Nephron (organoid): ENCODE results near the gene CNNM1.
A peak's percentile ranks its signal among the peaks of the same experiment; 100 is the strongest.

ENCODE experiments used
- H3K27ac Mint-ChIP-seq, 3 experiments: 2 replicates each; pipeline ENCODE4 v1.8.0; 2020; ENCODE audit warnings: mixed read lengths in 3 of 3, mild to moderate bottlenecking in 2 of 3, moderate library complexity in 1 of 3
- H3K27me3 Mint-ChIP-seq: 2 replicates; pipeline ENCODE4 v1.8.0; 2021; ENCODE audit warnings: low read depth, mild to moderate bottlenecking, moderate library complexity, mixed read lengths
- H3K36me3 Mint-ChIP-seq: 2 replicates; pipeline ENCODE4 v1.8.0; 2020; ENCODE audit warnings: low read depth, mixed read lengths
- H3K4me1 Mint-ChIP-seq: 2 replicates; pipeline ENCODE4 v1.8.0; 2020; ENCODE audit warnings: mixed read lengths
- H3K4me3 Mint-ChIP-seq, 3 experiments: 2 replicates each; pipeline ENCODE4 v1.8.0; 2020; ENCODE audit warnings: mild to moderate bottlenecking in 3 of 3, mixed read lengths in 3 of 3, moderate library complexity in 2 of 3
- H3K9me3 Mint-ChIP-seq: 2 replicates; pipeline ENCODE4 v1.8.0; 2020; ENCODE audit warnings: mixed read lengths
- TF ChIP-seq, protein P1 (sequence below), 3 experiments: fragments of 200-600 bp; sonication (generic); IDR thresholded peaks; one replicate each; pipeline ENCODE4 v1.5.0; 2021; ENCODE audit warnings: antibody characterized with exemption in 3 of 3; ENCODE audit not compliant: unreplicated experiment in 3 of 3

Gene CNNM1

GRCh38 chr10:99316374-99316773 is 12.8 kb upstream of the CNNM1 start:
- Mint-ChIP-seq H3K9me3 (peaks cover 6% of the 10 kb centered on the region), H3K27ac (no peak overlapping the region), H3K4me1 (no peaks in the 10 kb centered on the region), H3K27me3 (peaks cover 5% of the 10 kb centered on the region), H3K4me3 (no peak overlapping the region), H3K36me3 (no peaks in the 10 kb centered on the region)
- TF ChIP-seq, protein P1, sequence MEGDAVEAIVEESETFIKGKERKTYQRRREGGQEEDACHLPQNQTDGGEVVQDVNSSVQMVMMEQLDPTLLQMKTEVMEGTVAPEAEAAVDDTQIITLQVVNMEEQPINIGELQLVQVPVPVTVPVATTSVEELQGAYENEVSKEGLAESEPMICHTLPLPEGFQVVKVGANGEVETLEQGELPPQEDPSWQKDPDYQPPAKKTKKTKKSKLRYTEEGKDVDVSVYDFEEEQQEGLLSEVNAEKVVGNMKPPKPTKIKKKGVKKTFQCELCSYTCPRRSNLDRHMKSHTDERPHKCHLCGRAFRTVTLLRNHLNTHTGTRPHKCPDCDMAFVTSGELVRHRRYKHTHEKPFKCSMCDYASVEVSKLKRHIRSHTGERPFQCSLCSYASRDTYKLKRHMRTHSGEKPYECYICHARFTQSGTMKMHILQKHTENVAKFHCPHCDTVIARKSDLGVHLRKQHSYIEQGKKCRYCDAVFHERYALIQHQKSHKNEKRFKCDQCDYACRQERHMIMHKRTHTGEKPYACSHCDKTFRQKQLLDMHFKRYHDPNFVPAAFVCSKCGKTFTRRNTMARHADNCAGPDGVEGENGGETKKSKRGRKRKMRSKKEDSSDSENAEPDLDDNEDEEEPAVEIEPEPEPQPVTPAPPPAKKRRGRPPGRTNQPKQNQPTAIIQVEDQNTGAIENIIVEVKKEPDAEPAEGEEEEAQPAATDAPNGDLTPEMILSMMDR (IDR thresholded peaks at IDR 0.05; ENCODE audit: unreplicated experiment in 3 of 3) = no peak

GRCh38 chr10:99318048-99318447 is 11.1 kb upstream of the CNNM1 start:
- Mint-ChIP-seq H3K27ac (no peak overlapping the region), H3K4me1 (no peaks in the 10 kb centered on the region), H3K36me3 (no peaks in the 10 kb centered on the region), H3K4me3 (no peak overlapping the region), H3K27me3 (peaks cover 18% of the 10 kb centered on the region), H3K9me3 (no peaks in the 10 kb centered on the region)
- TF ChIP-seq, protein P1 (IDR thresholded peaks at IDR 0.05; ENCODE audit: unreplicated experiment in 3 of 3) = no peak

DNA sequence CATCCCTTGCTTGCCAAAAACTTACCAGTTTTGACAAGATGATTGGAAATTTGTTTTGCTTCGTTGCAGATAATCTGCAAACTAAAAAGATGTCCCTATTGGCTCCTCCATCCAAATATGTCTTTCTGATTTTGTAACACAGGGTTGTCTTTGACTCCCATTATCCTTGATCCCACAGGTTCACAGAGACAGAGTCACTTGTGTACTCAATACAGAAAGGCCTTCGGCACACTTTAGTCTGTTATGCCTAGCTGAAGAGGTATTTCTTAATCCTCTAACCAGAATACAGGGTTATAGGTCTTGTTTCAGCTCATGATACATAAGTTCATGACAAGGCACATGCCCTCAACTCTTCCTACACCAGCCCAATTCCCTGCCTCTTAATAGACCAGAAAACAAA is 10.7 kb upstream of the CNNM1 start:
- Mint-ChIP-seq H3K4me3 (no peak overlapping the region), H3K27ac (no peak overlapping the region), H3K9me3 (no peaks in the 10 kb centered on the region), H3K27me3 (peaks cover 18% of the 10 kb centered on the region), H3K4me1 (no peaks in the 10 kb centered on the region), H3K36me3 (no peaks in the 10 kb centered on the region)
- TF ChIP-seq, protein P1 (IDR thresholded peaks at IDR 0.05; ENCODE audit: unreplicated experiment in 3 of 3) = no peak

DNA sequence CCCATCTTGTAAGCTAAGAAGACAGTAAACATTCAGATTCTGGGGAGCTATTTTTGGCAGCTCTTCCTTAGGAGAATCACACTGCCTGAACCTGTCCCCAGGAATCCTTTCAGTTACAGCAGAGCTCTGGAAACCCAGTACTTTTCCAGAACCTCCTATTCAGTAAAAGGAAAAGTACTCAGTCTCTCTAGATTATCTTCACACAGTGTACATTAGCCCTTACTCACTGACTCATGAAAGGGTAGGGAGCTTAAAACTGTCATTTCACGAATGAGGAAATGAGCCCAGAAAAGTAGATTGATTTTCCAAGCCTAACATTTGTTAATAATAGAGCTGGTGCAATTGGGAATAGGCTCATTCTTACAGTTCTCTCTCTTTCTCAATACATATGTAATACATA is 3.9 kb upstream of the CNNM1 start:
- no peak overlapping the region for H3K4me3 Mint-ChIP-seq
- TF ChIP-seq, protein P1 (IDR thresholded peaks at IDR 0.05; ENCODE audit: unreplicated experiment in 3 of 3) = no peak

GRCh38 chr10:99326871-99327270 is 2.3 kb upstream of the CNNM1 start:
- Mint-ChIP-seq H3K36me3 (no peaks in the 10 kb centered on the region), H3K4me1 (peaks cover 5% of the 10 kb centered on the region), H3K4me3 (no peak overlapping the region), H3K27me3 (peaks cover 55% of the 10 kb centered on the region), H3K27ac (no peak overlapping the region), H3K9me3 (no peaks in the 10 kb centered on the region)
- TF ChIP-seq, protein P1 (IDR thresholded peaks at IDR 0.05; ENCODE audit: unreplicated experiment in 3 of 3) = no peak

More for the DNA sequence above, 3.9 kb upstream of the CNNM1 start:
- H3K36me3 Mint-ChIP-seq = no peaks in the 10 kb centered on the region
- H3K27ac Mint-ChIP-seq = no peak overlapping the region
- H3K27me3 Mint-ChIP-seq = peaks cover 44% of the 10 kb centered on the region
- H3K9me3 Mint-ChIP-seq = no peaks in the 10 kb centered on the region
- no peaks in the 10 kb centered on the region for H3K4me1 Mint-ChIP-seq

- TF ChIP-seq, protein P1 (IDR thresholded peaks at IDR 0.05; ENCODE audit: unreplicated experiment in 3 of 3) = no peak
- Mint-ChIP-seq H3K9me3 (no peaks in the 10 kb centered on the region), H3K27ac (no peak overlapping the region), H3K4me3 (peak overlapping the region; percentile 72 to 82 (median 82)), H3K27me3 (peaks cover 62% of the 10 kb centered on the region), H3K4me1 (peaks cover 5% of the 10 kb centered on the region), H3K36me3 (no peaks in the 10 kb centered on the region)
Measured at GRCh38 chr10:99328579-99329303, 415 bp upstream of the CNNM1 start.
